Skin of body (tissue), 2 donors: ENCODE results near the gene PCLO. TPM values are rescaled to one million over a fixed set of nuclear protein-coding genes. Genes with fewer than 3 reads are reported as not detected.
"Not testable (repeated sequence)": the region's sequence is repeated elsewhere in the genome, so short reads cannot be mapped to it uniquely, and the experiment has no call there.

ENCODE experiments used
- DNase-seq: peaks from one replicate; lab custom pipeline; 2025; lab: John Stamatoyannopoulos, UW
- total RNA-seq: library from RNA; depleted of rRNA; stranded (reverse); fragments of >200 nt; gene quantifications from one replicate; pipeline ENCODE4 v1.2.3, GENCODE V29; 2014

Gene PCLO
- total RNA-seq, 1 donor from 2014 or later = 3.8 TPM

- no peak for DNase-seq
These were observed 31.8 kb downstream of the PCLO start for GRCh38 chr7:83130623-83131545.

DNA sequence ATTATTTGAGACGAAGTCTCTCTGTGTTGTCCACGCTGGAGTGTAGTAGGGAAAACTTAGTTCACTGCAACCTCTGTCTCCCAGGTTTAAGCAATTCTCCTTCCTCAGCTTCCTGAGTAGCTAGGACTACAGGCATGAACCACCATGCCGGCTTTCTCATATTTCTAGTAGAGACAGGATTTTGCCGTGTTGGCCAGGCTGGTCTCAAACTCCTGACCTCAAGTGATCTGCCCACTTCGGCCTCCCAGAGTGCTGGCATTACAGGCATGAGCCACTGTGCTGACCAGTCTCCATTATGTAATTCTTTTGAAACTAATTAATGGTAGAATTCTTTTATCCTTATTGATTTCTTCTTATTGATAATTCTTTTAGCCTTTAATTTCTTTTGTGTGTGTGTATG is 32.5 kb downstream of the PCLO start:
- DNase-seq = no peak

GRCh38 chr7:83119494-83119893 is 43.2 kb downstream of the PCLO start:
- DNase-seq = no peak

DNA sequence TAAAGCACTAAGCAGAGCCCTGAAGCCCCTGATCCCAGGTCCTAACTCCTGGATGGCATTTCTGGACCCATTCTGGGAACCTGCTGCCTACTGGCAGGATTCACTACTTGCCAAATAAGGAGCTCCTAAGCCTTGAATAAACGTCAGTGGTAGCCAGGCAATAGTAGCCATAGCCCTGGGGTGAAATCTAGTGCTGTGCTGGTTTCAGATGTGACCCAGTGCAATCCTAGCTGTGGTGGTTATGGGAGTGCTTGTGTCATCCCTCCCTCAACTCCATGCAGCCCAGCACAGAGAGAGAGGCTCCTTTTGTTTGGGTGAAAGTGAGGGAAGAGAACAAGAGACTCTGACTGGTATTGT is 43.7 kb downstream of the PCLO start:
- DNase-seq = no peak

DNA sequence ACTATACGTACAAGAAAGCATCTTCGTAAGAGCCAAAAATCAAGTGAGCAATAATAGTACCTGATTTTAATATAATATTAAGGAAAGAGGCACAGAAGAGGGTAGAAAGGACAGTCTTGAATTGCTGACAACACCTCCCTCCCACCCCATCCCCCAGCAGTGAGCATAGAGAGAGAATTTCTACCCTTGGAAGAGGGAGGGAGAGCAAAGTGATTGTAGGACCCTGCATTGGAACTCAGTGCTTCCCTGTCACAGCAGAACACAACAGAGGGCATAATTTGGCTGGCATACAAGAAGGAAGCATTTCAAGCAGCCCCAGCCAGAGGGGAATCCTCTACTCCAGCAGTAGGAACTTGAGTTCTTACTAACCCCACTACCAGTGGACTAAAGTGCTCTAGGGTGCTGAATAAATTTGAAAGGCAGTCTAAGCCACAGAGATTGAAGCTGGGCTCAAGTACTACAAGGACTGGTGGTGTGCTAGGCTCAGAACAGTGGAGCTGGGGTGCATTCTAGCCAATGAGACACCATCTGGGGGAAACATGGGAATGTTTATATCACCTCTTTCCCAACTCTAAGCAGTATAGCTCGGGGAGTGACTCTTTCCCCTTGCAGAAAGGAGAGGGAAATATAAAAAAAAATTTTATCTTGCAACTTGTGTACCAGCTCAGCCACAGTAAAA is 44.2 kb downstream of the PCLO start:
- no peak for DNase-seq

DNA sequence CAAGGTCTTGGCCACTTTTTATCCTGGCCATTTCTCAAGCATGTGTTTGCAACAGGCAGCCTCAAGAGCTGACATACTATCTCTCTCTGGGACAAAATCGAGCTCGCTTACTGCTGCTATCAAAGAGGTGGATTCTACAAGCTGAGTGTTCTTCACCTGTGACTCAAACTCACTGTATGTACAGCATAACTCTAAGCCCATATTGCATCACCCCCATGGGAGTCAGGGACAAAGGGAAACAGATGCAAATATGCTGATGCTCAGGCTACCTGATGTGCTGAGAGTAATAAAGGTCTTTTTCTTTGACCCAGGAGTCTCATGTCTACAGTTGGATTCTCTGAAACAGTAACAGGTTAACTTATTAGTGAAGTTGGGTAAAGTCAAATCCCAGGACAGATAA is 45.2 kb downstream of the PCLO start:
- no peak for DNase-seq

DNA sequence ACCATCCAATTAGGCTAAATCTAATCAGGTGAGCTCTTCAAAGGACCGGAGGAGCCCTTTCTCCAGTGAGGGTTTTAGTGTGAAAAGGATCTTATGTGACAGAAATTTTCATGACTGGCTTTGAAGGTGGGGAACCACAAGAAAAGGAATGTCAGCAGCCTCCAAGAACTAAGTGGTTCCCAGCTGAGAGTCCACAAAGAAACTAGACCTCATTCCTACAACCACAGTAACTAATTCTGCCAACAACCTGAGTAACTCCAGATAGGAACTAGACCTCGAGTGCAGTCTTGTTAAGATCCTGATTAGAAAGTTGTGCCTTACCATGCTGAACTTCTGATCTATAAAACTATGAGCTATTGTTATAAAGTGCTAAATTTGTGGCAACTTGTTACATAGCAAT is 51.3 kb downstream of the PCLO start:
- DNase-seq = no peak

- no peak for DNase-seq
These were observed 53.3 kb downstream of the PCLO start for GRCh38 chr7:83109352-83109751.

DNA sequence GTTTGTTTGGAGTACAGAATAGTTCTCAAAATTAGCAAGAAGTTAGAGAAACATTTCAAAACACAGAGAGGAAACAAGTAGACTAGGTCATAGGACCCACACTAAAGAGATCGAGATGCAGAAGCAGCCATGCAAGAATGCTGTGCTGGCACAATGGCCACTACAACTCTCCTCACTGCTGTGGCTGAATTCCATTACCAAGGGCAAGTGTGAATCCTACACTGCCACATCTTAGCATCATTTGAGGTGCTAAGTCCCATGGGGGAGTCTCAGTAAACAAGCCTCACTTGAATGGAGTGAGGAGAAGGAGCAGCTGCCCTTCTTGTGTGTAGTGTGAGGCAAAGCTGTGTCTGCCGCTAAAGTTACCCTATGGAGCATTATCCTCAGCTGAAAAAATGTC is 56.7 kb downstream of the PCLO start:
- no peak for DNase-seq

DNA sequence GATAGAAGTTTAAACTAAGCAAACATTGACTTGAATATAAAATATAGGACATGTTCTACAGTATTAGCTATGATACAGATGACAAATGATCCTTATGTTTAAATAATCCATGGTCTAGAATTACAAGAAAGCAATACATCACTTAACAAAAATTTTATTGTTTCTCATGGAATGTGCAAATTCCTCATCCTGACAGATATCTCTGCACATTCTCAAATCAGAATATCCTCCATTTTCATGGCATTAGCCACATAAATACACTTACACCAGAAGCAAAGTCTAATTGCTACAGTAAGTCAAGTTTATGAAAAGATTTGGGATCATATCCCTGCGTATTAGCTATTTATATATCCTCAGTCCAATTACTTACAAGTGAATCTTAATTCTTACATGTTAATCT is 57.6 kb downstream of the PCLO start:
- no peak for DNase-seq

DNA sequence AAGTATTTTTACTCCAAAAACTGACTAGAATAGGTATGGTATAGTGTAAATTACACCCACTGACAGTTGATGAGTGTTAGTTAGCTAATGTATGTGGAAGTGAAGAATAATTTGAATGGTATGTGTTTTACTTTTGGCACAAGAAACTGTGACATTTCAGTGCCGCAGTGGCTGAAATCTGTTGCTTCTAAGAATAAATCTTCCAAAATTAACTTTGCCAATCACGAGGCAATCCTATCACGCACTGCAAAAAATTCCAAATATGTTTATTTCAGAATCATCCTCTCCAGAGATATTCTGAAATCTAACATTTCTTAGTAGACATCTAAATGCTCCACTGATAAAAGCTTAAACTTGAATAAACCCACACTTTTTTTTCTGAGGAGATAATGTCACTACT is 61.2 kb downstream of the PCLO start:
- no peak for DNase-seq

DNA sequence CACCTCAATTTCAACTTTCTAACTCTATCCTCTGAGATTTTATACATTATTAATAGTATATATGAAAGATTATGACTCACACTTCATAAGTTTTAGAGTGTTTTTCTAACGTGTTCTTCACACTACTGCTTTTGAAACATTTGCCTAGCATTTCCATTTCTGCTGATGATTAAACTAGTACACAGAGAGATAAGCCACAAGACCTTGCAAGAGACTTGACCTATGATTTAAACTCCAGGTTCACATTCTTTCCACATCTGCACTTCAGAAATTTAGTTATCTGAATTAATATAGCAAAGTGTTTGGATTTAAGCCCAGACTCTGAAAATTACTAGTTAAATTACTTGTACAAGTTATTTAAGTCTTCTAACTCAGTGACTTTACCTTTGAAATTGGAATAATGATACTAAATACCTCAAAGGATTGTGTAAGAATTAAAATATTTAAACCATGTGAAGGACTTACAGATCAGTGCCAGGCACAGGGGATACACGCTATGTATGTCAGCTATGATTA is 66.6 kb downstream of the PCLO start:
- no peak for DNase-seq

DNA sequence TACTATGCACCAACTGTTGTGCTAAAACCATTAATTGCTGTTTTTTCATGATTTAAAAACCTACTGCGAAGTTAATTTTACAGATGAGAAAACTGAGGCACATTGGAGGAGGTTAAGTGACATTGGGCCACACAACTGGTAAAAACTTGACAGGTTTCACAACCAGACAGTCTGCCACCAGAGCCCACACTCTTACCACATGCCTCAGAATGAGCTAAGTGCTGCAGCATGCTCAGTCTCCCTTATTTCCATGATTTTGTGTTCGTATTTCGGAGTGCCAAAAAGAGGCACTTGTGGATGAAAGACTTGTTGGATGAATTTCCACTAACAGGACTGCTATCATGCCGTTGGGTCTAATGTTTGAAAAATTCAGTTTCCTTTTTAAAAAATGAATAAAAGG is 77.4 kb downstream of the PCLO start:
- DNase-seq = no peak

GRCh38 chr7:83079879-83080278 is 82.8 kb downstream of the PCLO start:
- DNase-seq = not testable (repeated sequence)

GRCh38 chr7:83077328-83077727 is 85.4 kb downstream of the PCLO start:
- no peak for DNase-seq

DNA sequence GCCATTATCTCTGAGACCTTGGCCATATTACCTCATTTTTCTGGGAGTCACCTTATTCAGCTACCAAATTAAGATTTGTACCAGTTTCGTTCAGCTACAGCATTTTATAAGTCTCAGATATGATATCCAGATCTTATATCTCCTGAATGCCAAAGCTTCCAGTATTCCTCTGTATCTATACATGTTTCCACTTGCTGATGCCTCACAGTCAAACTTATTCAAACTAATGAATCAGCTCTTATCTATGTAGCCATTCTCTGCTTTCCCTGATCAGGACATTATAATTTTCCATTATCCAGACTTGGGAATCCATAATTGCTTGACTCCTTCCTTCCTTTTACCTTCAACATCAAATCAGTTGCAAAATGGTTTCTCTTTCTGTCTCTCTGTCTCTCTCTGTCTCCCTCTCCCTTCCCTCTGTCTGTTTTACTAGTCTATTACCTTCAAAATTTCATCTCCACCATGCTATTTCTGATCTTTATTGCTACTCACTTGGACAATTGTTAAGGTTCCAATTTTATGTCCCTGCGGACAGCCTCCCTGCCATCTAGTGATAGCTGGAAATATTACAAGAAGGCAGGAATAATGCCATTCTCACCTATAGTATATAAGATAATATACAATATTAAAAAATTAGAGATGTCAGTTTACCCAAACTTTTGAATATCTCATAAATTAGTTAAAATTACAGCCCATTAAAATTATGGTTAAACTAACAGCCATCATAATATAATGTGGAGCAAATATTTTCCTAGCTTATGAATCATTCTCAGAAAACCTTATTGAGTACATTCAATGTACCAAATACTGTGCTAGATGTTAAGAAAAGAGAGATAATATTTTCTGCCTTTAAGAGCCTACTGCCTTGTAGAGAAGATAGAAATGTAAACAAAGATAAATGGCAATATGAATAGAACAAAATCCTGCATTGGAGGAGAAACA is 89.8 kb downstream of the PCLO start:
- no peak for DNase-seq

DNA sequence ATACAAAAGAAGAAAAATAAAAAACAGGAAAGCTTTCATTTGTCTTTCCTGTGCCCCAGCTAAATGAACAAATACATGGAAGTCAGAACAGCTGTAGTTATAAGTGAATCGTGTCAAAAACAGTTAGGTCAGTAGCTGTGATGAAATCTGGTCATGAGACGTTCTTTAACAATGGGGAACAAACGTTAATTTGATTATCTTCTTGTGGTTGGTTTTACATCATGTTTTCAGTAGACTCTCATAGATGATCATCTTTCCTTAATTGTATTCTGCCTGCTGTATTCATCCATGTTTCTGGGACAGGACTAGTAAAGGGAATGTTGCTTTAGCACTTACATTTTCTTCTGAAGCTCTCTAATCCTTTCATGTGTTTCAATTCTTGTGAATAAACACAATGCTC is 97.0 kb downstream of the PCLO start:
- no peak for DNase-seq

DNA sequence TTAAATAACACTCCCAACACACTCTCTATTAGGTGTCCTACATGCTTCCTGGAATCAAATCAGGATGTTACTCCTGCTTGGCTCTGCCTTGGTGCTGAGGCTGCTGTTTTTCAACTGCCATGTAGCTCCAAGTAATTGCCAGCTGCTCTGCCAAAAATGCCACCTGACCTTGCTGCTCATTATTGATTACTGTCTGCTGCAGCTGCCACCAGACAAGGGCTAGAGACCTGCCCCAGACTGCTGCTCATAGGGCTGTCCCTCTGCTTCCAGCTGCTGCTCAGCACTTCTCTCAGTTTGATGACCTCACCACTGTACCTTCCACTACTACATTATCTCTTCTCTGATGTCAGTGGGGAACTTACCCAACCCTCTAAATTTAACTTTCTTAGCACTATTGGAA is 102.5 kb downstream of the PCLO start:
- DNase-seq = no peak

DNA sequence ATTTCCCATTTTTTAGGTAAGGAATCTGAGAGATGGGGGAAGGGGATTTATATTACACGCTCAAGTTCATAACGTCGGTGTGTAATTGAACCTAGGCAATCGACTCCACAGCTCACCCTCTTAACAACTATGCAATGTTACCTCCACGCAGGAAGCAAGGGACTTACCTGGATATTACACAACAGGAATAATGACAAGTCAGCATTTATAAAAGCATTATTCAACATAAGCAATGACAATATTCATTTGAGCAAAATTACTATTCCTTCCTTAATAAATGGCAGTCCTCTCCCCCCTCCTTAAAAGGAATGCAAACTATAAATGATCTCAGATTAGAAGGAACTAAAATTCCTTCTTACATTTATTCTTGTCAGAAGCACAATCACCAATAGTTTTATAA is 104.0 kb downstream of the PCLO start:
- DNase-seq = no peak

- no peak for DNase-seq
These were observed 107.5 kb downstream of the PCLO start for GRCh38 chr7:83055197-83055596.

GRCh38 chr7:83054472-83054871 is 108.2 kb downstream of the PCLO start:
- DNase-seq = no peak

DNA sequence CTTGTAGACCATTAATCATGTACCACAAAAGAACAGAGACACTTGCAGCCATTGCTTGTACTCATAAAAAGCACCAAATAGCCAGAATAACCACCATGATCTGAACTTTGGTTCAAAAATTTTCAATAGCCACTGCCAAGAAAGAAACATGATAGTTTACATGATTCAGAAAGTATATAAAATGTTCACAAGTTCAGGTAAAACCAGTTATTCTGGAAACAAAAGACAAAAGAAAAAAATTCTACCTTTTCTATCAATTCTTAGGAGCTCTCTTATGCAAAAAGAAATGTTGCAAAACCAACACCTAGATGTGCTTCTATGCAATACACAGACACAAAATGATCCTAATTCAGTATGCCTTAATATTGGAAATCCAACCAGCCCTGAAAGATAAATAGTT is 108.7 kb downstream of the PCLO start:
- DNase-seq = no peak
